DOHH2 (cell line): Measurements from ENCODE around the gene AGAP3.

Source experiments
- CTCF ChIP-seq: fragments of 200-600 bp; sonication (generic); IDR thresholded peaks from one replicate; pipeline ENCODE4 v1.5.1; 2014; ENCODE audit warnings: antibody characterized with exemption, mild to moderate bottlenecking, low read depth, low read length; ENCODE audit not compliant: poor library complexity, severe bottlenecking
- EZH2phosphoT487 ChIP-seq: fragments of 200-600 bp; sonication (generic); IDR thresholded peaks from 2 replicates; pipeline ENCODE4 v1.6.1; 2017; ENCODE audit warnings: borderline replicate concordance, mild to moderate bottlenecking, antibody characterized with exemption, low read length, moderate library complexity, mixed read lengths

- no peak for TF ChIP-seq CTCF
- TF ChIP-seq EZH2phosphoT487: peak; percentile 17
These were observed 2.0 kb downstream of the AGAP3 start for GRCh38 chr7:151088019-151088855.
